Activated T-cell treated with anti-CD3 and anti-CD28 coated beads, Interleukin-2, amount 50 U/mL, for 24 hours (primary cell): ENCODE results near the gene ST3GAL6.

Source experiments
- DNase-seq: peaks from one replicate; pipeline ENCODE4 v3.0.0-alpha.2; 2020
- H3K27ac Mint-ChIP-seq: 2 replicates; pipeline ENCODE4 v1.8.0; 2020; ENCODE audit warnings: mild to moderate bottlenecking, mixed read lengths
- H3K27me3 Mint-ChIP-seq: 2 replicates; pipeline ENCODE4 v1.8.0; 2020; ENCODE audit warnings: mixed read lengths
- H3K36me3 Mint-ChIP-seq: 2 replicates; pipeline ENCODE4 v1.8.0; 2020; ENCODE audit warnings: low read depth, mixed read lengths
- H3K4me1 Mint-ChIP-seq: 2 replicates; pipeline ENCODE4 v1.8.0; 2020; ENCODE audit warnings: low read depth, mixed read lengths
- H3K4me3 Mint-ChIP-seq: 2 replicates; pipeline ENCODE4 v1.8.0; 2020; ENCODE audit warnings: mild to moderate bottlenecking, moderate library complexity, mixed read lengths
- H3K9me3 Mint-ChIP-seq: 2 replicates; pipeline ENCODE4 v1.8.0; 2020; ENCODE audit warnings: mixed read lengths

Gene ST3GAL6

DNA sequence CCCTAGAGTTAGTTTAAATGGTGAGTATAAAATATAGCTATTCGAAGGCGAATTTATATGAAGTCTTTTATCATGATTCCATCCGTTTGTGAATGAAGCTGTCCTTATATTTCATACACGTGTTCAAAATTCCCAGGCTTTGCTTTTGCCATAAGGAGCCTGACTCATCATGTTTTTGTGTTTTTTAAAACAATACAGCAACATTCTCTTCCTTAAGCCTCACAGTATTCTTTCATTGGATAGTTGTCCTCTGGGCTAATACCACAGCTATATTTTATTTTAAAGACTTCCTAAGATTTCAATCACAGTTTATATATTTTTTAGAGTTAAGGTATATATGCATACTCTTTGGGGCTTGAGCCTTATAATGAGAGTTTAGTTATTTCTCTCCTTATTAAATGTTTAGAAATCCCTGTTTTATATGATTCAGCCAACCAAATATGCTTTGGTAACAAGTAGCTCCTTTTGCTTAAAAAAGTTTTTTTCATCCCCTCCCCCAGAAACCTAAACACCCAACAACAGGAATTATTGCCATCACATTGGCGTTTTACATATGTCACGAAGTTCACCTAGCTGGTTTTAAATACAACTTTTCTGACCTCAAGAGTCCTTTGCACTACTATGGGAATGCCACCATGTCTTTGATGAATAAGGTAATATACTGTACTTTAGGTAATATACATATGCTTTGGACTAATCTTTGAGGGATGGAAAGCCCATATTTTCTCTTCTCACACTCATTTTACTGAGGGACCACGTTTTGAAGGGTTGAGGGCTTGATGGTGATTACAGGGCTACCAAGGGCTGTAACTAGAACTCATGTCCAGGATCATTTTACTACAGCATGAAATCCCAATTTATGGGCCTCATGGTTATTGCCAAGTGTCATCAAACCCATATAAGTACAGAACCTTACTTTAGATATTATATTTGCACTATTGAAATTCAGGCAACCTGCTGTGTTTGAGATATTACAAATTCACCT lies 28.5 kb downstream of the ST3GAL6 start:
- Mint-ChIP-seq H3K4me3 (no peak overlapping the region), H3K27me3 (peaks cover 14% of the 10 kb centered on the region), H3K27ac (no peak overlapping the region), H3K9me3 (no peaks in the 10 kb centered on the region), H3K4me1 (no peaks in the 10 kb centered on the region), H3K36me3 (no peaks in the 10 kb centered on the region)
- DNase-seq = no peak

DNA sequence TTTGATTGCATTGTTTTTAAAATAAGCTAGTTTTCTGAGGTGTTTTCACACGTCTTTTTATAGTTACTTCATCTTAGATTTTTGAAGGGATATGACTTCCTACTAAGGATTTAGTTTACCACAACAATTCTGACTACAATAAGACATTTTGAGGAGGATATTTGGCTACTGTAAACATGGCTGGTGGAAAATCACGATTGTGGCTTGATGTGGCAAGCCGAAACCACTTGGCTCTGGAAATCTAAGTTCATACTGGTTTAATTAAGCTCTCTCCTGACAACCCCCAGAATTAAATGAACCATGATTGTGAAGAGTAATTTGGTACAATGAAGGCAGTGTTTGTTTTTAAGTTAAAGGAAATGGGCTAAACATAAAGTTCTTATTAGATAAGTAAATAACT lies 30.8 kb downstream of the ST3GAL6 start:
- H3K27ac Mint-ChIP-seq = no peak overlapping the region
- H3K4me1 Mint-ChIP-seq = no peaks in the 10 kb centered on the region
- no peak overlapping the region for H3K4me3 Mint-ChIP-seq
- H3K27me3 Mint-ChIP-seq = peaks cover 9% of the 10 kb centered on the region
- DNase-seq = no peak
- no peaks in the 10 kb centered on the region for H3K9me3 Mint-ChIP-seq
- H3K36me3 Mint-ChIP-seq = no peaks in the 10 kb centered on the region

DNA sequence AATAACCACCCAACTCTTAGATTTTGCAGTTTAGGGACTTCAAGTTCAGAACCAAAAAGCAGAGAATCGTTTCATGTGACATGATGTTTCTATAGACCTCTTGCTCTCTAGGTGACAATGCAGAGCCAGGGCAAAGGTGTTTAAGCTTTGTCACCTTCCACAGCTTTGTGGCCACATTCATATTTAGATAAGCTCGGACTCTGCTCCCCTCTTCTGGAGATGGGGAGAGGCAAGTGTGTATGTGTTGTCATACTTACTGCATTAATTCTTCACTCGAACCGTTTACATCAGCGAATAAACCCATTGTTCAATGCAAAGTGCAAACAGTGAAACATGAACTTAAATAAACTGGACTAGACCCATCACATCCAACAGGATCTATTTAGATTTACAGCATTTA lies 33.2 kb downstream of the ST3GAL6 start:
- Mint-ChIP-seq H3K4me1 (no peaks in the 10 kb centered on the region), H3K9me3 (no peaks in the 10 kb centered on the region), H3K27ac (no peak overlapping the region), H3K36me3 (no peaks in the 10 kb centered on the region), H3K4me3 (no peak overlapping the region), H3K27me3 (peaks cover 9% of the 10 kb centered on the region)
- DNase-seq = no peak

DNA sequence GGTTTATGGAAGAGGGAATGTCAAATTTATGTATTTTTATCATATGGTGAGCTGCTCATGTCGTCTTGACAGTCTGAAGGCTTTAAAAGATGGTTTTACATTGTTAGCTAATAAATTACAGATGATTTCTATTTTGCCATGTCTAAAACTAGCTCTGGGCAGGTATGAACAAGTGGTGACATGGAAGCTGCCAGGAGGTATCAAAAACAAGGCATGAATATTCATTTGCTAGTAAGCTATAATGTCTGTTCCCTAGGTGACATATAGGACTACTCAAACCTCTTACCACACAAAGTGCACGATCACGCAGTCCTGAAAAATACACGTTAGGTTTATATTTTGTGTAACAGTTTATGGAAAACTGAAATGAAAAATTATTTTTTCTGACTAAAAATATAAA lies 34.8 kb downstream of the ST3GAL6 start:
- no peak for DNase-seq
- H3K36me3 Mint-ChIP-seq = no peaks in the 10 kb centered on the region

DNA sequence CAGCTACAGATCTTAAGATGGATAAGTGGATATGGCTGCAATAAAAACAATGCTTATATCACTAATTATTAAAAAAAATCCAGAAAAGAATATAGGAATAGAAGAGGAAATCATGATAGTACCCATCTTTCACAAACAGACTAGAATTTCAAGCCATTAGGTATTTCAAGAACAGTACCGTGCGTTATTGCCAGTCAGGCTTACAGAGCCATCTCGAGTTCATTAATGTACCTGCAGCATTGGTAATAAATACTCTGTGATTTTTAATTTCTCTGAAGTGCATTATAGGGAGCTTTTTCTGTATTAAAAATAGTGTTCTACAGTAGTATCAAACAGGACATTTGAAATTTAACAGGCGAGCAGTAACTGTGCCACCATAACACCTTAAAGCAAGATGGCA lies 35.7 kb downstream of the ST3GAL6 start:
- Mint-ChIP-seq H3K9me3 (no peaks in the 10 kb centered on the region), H3K36me3 (no peaks in the 10 kb centered on the region), H3K4me1 (no peaks in the 10 kb centered on the region), H3K27ac (no peak overlapping the region), H3K4me3 (no peak overlapping the region), H3K27me3 (no peaks in the 10 kb centered on the region)
- no peak for DNase-seq

More for the DNA sequence above, 34.8 kb downstream of the ST3GAL6 start:
- Mint-ChIP-seq H3K9me3 (no peaks in the 10 kb centered on the region), H3K4me3 (no peak overlapping the region), H3K4me1 (no peaks in the 10 kb centered on the region), H3K27me3 (peaks cover 5% of the 10 kb centered on the region), H3K27ac (no peak overlapping the region)

DNA sequence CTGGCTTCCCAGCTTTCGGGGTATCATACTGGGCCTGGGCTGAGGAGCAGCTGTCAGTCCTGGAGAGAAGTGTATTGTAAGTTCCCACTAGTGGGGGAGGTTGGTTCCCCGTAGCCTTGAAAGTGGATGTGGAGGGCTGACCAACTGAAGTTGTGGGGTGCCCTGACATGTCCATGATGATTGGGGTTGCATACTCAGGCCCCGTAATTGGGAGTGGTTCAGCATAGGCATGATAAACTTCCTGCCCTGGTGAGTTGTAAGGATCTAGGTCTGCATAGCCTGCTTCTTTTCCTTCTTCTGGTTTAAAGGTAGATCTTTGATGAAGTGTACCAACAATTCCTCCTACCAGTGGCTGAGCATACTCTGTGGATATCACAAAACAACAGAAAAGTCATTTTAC lies 36.3 kb downstream of the ST3GAL6 start:
- H3K36me3 Mint-ChIP-seq = no peaks in the 10 kb centered on the region
- no peak overlapping the region for H3K4me3 Mint-ChIP-seq
- no peaks in the 10 kb centered on the region for H3K27me3 Mint-ChIP-seq

DNA sequence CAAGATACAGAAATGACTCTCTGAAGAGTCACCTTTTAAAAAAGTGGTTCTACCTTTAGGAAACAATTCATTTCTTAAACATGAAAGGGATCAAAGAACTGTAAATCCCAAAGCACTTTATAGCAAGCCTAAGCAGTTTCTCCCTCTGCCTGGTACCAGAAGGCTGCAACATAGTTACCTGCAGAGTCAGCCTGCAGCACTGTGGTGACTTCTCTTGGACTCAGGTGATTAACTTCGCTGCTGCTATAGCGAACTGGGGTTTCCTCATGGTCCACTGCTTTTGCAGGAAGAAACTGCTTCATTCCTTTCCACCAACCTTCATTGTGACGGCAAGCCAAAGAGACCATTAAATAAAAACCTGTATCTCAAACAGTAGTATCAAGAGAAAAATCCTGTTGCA lies 37.3 kb downstream of the ST3GAL6 start:
- Mint-ChIP-seq H3K27ac (no peak overlapping the region), H3K9me3 (no peaks in the 10 kb centered on the region), H3K36me3 (no peaks in the 10 kb centered on the region), H3K4me3 (no peak overlapping the region), H3K4me1 (no peaks in the 10 kb centered on the region), H3K27me3 (no peaks in the 10 kb centered on the region)
- no peak for DNase-seq

More for the DNA sequence above, 36.3 kb downstream of the ST3GAL6 start:
- no peak for DNase-seq
- Mint-ChIP-seq H3K9me3 (no peaks in the 10 kb centered on the region), H3K27ac (no peak overlapping the region), H3K4me1 (no peaks in the 10 kb centered on the region)

DNA sequence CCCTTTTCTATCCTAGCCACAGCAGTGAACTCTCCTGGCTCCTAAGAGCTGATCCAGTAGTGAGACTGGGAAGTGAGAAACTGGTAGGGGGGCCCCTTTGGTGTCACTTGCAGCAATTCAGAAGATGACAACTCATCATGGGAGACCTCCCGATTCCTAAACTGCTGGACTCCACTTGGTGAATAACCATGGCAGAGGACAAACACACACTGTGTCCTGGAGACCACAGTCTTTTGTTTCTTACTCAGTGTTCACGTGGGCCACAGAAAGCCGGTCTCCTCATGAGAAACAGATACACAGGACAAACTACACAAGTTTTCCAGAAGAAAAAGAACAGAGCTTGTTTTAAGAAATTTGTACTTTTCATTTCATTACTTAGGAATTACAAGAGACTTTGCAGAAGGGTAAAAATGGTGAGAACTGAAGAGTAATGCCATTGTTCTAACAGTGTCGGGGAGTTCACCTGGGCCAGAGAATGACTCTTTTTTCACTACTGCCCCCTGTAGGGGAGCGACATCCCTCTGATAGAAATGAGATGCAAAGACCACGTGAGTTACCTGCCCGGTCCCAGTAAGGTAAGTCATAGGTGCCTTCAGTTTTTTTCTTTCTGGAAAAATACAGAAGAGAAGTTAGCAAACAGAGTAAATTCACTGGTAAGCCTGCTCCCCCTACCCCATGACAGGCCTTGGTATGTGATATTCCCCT lies 38.1 kb downstream of the ST3GAL6 start:
- Mint-ChIP-seq H3K9me3 (no peaks in the 10 kb centered on the region), H3K4me3 (no peak overlapping the region), H3K27me3 (no peaks in the 10 kb centered on the region), H3K4me1 (no peaks in the 10 kb centered on the region), H3K27ac (no peak overlapping the region), H3K36me3 (no peaks in the 10 kb centered on the region)
- no peak for DNase-seq

DNA sequence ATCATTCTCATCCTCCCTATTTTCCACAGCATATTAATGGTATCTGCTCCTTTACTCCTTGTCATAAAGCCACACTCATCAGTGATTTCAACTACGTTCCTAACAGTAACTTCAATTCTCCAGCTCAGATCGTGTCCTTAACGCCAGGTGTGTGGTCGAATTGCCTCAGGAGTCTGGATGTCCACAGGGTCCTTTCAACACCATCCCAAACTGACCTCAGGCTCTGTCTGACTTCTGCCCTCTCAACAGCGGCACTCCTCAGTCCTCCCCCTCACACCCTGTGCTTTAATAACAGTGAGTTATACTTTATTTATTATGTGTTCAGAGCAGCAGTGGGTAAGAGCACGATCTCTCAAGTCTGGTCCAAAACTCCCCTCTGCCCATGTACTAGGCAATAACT lies 42.4 kb downstream of the ST3GAL6 start:
- Mint-ChIP-seq H3K36me3 (peaks cover 2% of the 10 kb centered on the region), H3K27ac (no peak overlapping the region), H3K4me3 (no peak overlapping the region), H3K27me3 (no peaks in the 10 kb centered on the region), H3K4me1 (no peaks in the 10 kb centered on the region), H3K9me3 (no peaks in the 10 kb centered on the region)
- no peak for DNase-seq

DNA sequence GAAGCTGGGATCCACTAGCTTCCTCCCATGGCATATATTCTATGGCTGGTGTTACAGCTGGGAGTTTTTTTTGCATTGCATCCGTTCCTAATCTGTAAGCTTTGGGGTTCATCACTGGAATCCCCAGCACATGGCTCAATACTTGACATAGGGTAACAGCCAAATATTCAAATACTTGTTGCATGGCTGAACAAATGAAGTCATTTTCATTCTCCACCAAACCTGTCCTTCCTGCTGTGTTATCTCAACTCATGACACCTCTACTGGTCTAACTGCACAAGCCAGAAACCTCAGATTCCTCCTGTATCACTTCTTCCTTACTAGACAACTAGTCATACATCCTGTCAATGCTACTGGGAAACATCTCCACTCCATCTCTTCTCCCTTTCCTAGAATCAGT lies 43.4 kb downstream of the ST3GAL6 start:
- H3K27ac Mint-ChIP-seq = no peak overlapping the region
- H3K4me3 Mint-ChIP-seq = no peak overlapping the region
- no peaks in the 10 kb centered on the region for H3K27me3 Mint-ChIP-seq
- H3K9me3 Mint-ChIP-seq = no peaks in the 10 kb centered on the region
- no peaks in the 10 kb centered on the region for H3K4me1 Mint-ChIP-seq
- peaks cover 2% of the 10 kb centered on the region for H3K36me3 Mint-ChIP-seq
- no peak for DNase-seq

DNA sequence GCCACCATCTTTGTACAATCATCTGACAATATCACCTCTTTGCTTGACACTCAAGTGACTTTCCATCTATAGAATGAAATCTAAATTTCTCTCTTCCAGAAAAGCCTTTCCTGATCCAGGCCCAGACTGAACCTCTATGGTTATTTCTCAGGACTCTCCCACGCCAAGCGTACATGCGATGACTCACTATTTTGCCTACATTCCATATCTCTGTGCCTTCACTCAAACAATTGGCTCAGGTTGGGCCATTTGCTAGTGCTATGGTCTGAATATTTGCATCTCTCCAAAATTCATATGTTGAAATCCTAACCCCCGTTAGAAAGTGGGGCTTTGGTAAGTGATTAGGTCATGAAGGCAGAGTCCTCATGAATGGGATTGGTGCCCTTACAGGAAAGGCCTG lies 43.9 kb downstream of the ST3GAL6 start:
- DNase-seq = no peak
- Mint-ChIP-seq H3K9me3 (no peaks in the 10 kb centered on the region), H3K4me1 (no peaks in the 10 kb centered on the region), H3K4me3 (no peak overlapping the region), H3K27ac (no peak overlapping the region), H3K27me3 (no peaks in the 10 kb centered on the region), H3K36me3 (peaks cover 2% of the 10 kb centered on the region)

DNA sequence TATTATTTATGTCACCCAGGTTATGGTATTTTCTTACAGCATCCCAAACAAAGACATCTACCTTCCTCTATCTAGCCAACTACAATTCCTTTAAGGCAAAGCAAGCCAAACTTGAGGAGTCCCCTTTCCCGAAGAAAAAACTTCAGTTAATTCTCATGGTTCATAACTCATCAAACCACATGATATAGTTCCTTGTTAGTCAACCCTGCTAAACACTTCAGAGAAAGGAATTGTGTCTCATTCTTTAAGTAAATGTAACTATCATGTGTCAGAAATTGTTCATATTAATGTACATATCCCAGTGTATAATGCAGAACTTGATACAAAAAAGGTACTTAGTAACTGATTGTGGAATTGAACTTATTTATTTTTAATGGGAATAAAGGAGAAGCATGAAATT lies 44.4 kb downstream of the ST3GAL6 start:
- Mint-ChIP-seq H3K4me1 (no peaks in the 10 kb centered on the region), H3K27me3 (no peaks in the 10 kb centered on the region), H3K27ac (no peak overlapping the region), H3K9me3 (no peaks in the 10 kb centered on the region), H3K36me3 (peaks cover 2% of the 10 kb centered on the region), H3K4me3 (no peak overlapping the region)
- DNase-seq = no peak

DNA sequence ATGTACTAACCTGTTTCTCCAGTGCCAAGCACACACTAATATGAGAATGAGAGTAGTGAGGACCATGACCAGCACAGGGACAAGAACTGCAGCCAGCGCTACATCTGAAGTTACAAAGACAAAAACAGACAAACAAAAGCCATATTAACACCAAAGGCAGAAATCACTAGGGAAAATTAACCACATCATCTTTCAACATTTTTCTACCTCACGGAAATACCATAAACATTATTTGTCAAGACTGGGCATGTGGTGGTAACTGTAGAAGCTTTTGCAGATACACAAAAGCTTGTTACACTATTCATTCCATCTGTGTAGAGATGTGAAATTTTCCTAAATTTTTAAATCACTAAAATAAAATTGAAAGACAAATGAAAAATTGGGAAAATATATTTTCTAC lies 44.9 kb downstream of the ST3GAL6 start:
- Mint-ChIP-seq H3K4me3 (no peak overlapping the region), H3K27ac (no peak overlapping the region), H3K4me1 (no peaks in the 10 kb centered on the region), H3K9me3 (no peaks in the 10 kb centered on the region), H3K36me3 (peaks cover 2% of the 10 kb centered on the region), H3K27me3 (no peaks in the 10 kb centered on the region)
- DNase-seq = no peak

DNA sequence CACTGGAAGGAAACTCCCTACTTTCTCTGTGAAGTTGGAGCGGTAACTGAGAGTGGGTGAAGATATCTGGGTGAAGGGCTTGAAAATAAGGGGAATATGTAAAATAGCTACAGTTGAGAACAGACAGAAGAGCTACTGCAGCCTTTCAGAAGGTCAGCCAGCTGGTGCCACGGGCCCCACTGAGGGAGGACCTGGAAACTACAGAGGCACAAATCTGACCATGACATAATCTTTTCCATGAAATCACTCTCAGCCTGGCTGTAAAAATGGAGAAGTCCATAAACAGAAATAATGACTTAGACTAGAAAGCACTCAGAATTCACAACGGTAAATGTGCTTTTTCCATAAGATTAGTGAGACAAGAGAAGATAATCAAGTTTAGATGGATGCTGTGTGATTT lies 46.4 kb downstream of the ST3GAL6 start:
- DNase-seq = no peak
- no peaks in the 10 kb centered on the region for H3K27me3 Mint-ChIP-seq
- no peak overlapping the region for H3K27ac Mint-ChIP-seq
- no peaks in the 10 kb centered on the region for H3K4me1 Mint-ChIP-seq
- H3K9me3 Mint-ChIP-seq = no peaks in the 10 kb centered on the region
- no peak overlapping the region for H3K4me3 Mint-ChIP-seq
- peaks cover 2% of the 10 kb centered on the region for H3K36me3 Mint-ChIP-seq

DNA sequence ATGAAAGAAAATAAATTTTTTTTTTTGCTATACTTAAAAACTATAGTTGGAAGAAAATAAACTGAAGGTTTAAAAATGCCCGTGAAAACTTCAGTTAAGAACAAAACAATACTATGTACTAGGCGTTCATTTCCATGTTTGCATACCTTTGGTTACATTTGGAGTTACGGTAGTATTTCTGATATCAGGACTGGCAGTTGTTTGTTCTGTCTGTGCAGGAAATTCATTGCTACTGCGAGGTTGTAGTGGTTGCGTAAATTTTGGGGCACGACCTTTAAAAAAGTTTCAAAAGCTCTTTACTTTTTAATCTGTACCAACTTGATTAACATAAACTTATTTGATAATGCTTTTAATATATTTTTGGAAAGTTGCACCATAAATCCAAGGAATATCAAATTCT lies 47.9 kb downstream of the ST3GAL6 start:
- Mint-ChIP-seq H3K27me3 (no peaks in the 10 kb centered on the region), H3K27ac (no peak overlapping the region), H3K9me3 (no peaks in the 10 kb centered on the region), H3K4me1 (no peaks in the 10 kb centered on the region), H3K36me3 (peaks cover 2% of the 10 kb centered on the region), H3K4me3 (no peak overlapping the region)
- DNase-seq = no peak
